EH (cell line): Measurements from ENCODE around the gene LAPTM5.

ENCODE experiments used
- DNase-seq: peaks from one replicate; pipeline ENCODE4 v3.0.0-alpha.2; 2015; ENCODE audit warnings: low read depth

The LAPTM5 gene

DNA sequence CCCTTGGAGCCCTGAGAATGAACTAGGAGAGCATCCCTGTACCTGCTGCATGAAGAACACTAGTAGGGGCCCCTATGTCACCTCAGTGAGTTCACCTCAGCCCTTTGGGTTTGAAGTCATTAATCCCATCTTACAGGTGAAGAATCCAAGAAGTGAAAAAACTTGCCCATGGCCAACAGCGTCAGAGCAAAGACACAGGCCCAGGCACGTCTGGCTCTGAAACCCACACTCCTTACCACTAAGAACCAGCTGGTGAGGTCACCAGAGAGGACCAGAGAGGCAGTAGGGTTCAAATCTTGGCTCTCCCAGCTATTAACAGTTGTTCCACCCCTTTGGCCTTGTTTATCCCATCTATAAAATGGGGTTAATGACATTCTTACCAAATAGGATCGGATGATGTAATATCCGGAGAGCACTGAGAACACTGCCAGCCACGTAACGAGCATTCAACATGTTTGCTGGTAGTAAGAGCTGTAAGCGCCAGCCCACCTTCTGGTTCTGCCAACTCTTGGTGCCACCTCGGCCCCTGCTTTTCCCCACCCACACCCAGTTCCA, 43.0 kb downstream of the LAPTM5 start:
- DNase-seq = no peak

DNA sequence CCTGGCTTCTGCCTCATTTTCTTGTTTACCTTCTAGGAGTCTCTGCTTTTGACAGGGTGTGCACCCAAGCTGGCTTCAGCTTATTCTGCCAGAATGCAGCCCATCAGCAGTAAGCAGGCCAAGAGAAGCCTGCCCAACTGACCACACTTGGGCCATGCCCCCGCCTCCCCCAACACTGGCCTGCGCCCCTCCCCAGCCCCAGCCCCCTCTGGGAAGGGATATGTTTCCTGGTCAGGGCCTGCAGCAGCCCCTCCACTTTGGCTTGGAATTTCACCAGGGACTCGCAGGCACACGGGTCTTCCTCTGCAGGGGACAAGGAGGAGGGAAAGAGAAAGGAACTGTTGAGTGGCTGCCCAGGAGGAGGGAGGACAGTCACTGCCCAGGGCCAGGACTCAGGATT, 43.5 kb downstream of the LAPTM5 start:
- no peak for DNase-seq

DNA sequence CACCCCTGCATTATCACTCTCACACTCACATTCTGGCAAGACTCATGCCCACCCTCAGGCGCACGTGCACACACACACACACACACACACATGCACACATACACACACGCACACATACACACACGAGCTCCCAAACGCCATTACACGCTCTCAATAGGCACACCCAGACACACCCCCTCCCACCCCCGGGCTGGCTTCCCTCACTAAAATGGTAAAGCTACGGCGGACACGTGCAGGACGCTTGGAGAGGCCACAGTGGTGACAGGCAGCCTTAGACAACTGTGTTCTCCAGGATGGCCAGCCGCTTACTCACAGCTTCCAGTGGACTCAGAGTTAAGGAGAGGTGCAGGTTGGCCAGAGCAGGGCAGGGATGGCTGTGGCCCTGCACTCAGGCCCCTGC, 44.3 kb downstream of the LAPTM5 start:
- no peak for DNase-seq

DNA sequence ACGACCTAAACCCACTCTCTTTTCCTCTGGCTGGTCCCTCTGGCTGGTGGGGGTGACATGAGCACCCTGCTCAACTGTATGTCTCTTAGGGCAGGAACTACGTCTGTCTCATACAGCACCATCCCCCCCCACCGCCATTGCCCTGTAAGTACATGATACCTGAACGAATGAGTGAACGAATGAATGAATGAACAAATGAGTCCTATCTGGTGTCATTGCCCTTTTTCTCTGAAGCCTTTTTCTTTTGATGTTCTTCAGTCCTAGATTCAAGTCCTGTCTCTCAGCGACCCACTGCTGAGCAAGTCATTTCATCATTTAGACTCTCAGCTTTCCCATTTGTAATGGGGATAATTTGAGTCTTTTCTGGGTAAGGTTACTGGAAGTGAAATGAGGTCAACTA, 45.0 kb downstream of the LAPTM5 start:
- DNase-seq = no peak

DNA sequence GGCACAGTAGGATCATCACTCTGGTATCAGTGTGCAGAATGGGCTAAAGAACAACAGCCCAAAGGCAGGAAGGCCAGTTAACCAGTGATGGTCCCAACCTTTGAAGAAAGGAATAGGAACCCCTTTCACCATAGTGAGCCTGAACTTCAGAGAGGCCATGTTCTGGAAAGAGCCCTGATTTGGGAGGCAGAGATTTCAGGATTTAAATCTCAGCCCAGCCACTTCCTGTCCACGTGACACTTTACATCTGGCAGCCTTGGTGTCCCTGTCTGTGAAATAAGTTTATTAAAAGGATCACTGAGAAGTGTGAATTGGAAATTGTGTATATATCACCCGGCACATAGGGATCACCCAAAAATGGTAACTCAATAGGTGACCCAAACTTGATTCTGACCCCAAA, 47.2 kb downstream of the LAPTM5 start:
- DNase-seq = no peak

DNA sequence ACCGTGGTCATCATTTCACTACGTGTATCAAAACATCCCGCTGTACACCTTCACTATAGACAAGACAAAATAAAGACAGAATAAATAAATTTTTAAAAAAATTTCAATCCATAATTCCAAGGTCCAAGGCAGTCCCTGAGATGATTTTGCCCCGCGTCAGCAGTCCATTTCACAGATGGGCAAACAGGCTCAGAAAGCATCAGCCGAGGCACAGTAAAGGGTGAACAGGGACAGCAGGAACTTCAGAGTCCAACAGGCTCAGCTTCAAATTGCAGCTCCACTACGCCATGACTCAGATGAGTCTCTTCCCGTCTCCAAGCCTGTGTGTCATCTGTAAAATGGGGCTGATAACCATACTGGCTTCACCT, 49.2 kb downstream of the LAPTM5 start:
- DNase-seq = no peak

DNA sequence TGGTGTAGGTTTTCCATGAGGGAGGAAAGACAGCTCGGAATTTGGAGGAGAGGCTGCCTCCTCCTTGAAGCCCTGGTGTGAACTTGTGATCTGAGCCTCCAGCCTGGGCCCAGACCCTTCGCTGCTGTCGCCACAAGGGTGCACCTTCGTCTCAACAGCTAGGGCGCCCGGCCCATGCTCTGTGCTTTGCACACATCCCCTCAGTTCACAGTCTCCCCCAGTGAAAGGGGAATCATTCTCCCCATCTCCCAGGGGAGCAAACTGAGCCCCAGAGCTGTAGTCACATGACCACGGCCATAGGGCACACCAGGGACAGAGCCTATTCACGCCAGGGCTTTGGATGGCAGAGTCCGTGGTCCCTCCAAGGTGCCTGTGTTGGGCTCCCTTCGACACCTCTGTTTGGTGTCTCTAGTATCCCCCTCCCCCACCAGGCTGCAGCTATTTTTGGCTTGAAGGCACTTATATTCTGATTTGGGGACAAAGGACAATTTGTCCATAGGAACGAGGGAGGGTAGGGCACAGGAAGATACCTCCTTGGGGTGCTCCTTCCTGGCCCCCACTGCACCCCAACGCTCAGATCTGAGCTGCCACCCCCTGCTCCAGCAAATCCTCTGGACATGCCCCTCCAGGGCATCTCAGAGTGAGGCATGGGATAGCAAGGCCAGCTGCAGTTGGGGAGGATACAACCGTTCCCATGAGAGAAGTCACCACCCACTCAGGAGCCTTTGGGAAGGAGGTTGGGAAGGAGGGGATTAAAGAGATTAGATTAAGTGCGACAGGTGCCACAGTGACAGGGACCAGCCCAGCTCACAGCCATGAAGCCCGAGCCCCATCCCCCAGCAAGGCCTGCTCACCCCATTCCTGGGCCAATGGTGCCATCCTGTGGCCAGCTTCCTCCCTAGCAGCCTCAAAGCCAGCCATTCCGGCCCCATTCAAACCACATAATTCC, 49.9 kb downstream of the LAPTM5 start:
- DNase-seq = peak; percentile 71

DNA sequence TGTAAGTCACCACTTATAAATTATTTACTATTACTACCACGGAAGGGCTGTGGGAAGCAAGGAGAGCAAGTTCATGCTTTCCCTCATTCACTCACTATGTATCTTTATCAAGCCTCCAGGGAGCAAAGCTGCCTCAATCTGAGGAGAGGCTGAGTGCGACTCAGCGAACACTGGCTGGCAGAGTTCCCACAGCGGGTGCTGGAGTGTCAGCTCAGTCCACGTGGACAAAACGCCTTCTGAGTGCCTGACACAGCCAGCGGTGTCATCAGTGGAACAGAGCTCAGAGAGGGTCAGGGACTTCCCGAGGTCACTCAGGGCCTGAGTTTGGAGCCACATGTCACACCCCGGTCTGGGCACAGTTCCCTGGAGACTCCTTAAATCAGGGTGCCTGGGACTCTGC, 51.0 kb downstream of the LAPTM5 start:
- DNase-seq = peak; percentile 66

DNA sequence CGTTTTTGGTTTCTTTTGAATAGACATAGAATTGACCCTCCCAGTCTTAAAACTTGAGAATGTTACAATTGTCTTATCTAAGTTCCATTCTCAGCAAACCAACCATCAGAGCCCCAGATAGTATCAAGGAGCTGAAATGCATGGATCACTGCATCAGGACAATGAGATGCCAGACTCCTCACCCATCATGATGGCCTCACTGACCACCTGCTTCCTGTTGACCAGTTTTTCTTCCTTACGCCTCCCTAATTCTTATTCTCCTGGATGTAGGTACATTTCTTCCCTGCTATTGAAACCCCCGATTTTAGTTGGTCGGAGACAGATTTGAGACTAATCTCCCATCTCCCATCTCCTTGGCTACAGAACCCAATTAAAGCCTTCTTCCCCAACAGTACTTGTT, 51.9 kb downstream of the LAPTM5 start:
- DNase-seq = no peak

DNA sequence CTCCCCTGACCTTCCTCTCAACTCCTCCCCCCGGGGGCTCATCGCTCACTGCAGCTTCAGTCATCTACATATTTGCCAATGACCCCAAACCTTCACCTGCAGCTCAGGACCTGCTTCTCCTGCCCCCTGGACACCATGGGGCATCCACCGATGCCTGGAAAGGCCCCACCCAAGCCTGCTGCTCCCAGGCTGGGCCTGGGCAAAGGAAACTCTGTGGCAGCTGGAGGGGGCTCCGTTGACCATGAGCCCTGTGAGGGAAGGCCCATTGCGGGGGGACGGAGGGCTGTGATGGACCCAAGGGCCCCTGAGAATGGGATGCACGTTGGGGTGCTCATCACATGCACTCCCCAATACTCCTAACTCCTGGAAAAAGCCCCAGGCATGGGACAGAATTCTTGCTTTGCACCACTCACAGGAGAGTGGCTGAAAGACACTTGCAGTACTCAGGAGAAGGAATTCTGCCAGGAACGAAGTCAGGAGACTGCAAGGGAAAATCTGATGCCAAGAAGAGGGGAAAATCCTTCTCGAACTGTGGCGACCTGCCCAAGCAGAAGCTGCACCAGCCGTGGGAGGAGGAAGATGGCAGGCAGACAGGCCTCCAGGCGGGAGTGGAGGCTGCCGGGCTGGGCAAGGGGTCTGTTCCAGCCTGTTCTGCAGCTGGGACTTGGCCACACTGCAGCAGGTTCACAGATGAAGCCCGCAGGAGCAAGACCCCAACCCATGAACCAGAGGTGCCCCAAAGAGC, 52.6 kb downstream of the LAPTM5 start:
- no peak for DNase-seq

DNA sequence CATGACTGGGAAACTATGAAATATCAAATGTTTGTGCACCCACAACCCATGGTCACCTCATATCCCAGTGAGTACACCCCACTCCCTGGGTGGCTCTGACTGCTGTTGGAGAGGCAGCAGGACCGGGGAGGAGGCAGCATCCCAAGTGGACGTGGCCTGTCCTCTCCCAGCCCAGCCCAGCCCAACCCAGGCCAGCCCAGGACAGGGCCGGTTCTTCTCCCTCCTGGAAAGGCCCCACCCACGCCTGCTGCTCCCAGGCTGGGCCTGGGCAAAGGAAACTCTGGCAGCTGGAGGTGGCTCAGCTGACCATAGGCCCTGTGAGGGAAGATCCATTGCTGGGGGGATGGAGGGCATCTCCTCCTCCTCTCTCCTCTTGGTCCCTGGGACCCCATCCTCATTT, 53.3 kb downstream of the LAPTM5 start:
- DNase-seq = peak; percentile 50

DNA sequence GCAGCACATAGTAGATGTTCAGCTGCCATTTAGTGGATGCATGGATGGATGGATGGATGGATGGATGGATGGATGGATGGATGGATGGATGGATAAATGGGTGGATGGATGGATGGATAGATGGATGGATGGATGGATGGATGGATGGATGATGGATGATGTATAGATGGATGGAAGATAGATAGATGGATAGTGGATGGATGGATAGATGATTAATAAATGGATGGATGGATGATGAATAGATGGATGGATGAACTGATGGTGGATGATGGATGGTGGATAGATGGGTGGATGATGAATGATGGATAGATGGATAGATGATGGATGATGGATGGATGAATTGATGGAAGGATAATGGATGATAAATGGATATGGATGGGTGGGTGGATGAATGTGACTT, 54.8 kb downstream of the LAPTM5 start:
- DNase-seq = no peak

DNA sequence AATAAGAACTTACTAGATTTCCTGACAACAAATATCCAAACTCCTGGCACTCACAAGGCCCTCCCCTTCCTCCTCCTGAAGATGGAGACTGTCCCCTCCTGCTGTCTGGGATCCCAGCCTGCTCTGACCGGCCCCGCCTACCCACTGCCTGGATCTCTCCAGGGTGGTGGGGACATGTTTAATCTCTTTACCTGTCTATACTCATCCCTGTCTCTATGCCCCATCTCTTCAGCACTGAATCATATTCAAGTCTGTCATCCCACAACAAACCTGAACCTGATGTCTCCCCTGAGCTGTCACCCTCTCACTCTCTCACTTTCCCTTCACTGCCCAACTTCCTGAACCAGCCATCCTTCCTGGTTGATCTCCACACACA, 56.3 kb downstream of the LAPTM5 start:
- DNase-seq = no peak

DNA sequence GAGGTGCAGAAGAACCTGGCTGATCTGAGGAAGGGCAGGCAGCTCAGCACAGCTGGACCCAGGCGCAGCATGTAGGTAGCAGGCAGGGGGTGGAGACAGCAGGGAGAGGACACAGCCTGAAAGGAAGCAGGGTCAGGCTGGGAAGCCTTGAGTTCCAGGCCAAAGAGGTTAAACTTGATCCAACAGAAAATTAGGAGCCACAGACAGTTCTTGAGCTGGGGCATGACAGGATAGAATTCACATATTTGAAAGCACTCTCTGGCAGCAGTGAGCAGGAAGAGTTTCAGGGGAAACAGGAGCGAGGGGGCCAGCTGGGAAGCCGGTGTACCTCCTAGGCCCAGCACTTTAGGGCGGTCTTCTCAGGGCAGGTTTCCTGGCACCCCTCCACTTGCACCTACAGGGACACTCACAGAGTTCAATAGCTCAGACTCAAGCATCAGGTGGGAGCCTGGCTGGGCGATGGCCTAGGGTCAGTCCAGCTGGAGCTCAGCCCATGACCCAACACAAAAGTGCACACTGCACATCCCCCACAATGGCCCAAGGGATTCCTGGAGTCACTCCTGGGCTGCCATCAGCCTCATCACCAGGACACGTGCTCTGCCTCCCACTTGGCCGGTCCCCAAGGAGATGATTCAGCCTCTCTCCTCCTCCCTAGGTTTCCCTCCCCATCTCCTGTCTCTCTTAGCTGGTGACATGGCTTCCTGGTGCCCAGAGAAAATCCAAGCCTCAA, 56.9 kb downstream of the LAPTM5 start:
- peak; percentile 92 for DNase-seq

DNA sequence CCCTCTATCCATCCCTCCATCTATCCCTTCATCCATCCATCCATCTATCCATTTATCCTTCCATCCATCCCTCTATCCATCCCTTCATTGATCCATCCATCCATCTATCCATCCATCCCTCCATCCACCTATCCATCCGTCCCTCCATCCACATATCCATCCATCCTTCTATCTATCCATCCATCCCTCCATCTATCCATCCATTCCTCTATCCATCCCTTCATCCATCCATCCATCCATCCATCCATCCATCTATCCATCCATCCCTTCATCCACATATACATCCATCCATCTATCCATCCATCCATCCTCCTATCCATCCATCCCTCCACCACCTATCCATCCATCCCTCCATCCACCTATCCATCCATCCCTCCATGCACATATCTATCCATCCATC, 57.8 kb downstream of the LAPTM5 start:
- no peak for DNase-seq

DNA sequence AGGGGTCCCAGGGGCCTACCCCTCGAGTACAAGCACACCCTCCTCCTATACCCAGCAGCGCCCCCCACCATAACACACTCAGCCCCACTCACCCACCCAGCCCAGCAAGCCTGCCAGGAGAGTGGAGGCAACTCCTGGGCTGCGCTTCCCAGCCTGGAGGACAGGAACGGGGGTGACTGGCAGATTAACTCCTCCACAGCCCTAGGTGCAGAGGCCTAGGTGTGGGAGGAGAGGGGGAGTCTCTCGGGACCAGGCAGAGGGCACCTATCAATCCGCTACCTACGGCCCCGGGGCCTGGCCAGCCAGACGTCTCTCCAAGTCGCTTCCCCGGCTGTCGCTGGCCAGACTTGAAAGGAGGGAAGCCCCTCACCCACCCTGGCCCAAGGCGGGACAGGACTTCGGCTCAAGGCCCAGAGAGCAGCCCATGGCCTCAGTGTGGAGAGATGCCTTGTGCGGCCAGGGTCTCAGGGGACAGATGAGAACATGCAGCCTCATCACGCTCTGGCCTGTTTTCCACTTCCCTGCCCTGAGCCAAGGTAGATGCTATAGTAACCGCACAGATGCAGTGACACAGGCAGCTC, 59.1 kb downstream of the LAPTM5 start:
- no peak for DNase-seq

DNA sequence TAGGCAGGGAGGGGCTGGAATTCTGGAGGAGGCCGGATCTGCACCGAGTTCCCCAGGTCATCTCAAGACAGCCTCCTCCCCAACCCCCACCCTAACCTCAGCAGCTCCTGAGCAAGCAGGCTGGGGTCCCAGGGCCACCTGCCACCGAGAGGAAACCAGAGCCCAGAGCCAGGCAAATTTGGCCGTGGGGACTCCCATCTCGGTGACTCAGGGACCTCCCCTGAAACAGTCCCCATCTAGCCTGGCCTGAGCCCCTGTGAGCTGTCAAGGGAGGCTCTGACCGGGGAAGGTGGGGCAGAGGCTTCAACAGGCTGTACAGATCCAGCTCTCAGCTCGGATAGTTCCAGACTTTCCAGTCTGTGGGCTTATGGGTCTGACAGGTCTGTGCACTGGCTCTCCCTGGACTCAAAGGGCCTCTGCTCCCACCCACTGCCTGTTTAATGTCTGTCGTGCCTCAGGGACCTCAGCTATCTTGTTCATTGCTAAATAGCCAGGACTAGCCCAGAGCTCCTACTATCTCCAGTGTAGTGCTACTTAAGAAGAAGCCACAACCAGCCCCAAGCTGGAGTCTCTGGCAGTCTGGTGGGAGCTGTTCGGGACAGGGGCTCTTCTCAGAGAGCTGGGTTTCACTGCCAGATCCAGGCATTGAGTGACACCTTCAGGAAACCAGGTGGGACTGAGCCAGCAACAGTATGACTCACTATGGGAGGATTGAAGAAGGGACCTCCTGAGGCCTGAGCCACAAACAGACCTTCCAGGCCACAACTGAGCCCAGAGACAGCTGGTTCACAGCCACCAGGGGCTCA, 59.8 kb downstream of the LAPTM5 start:
- peak; percentile 38 for DNase-seq

DNA sequence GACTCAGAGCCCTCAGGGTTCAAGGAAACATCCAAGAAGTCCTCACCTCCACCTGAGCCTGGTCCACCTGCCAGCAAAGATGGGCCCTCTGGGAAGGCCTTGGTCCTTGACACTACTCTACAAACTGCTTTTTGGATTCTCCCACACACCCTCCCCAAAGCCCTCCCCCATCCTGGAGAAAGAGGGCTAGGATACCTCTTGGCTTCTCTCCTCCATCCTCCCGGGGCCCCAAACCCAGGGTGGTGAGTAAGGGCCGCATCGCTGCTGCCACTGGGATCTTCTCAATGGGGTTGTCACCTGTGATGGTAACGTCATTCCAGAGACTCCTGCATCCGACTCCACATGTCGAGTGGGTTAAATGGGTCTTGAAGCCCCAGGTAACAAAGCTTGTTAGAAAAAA, 60.7 kb downstream of the LAPTM5 start:
- no peak for DNase-seq

DNA sequence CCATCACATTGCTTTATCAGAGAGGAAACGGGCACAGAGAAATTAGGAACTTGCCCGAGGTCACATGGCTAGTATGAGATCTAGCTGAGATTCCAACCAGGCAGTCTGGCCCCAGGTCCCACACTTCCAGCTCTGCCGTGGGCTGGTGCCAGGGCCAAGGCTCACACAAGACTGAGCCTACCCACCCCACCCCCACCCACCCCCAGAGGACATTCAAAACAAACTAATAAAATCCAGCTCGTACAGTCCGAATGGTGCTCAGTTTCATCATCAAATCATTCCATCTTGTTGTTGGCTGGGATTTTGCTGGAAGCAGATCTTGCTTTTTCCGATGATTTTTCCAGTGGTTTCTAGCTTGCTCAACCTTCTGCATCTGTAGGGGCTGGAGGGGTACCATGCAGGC, 62.1 kb downstream of the LAPTM5 start:
- DNase-seq = peak; percentile 69

DNA sequence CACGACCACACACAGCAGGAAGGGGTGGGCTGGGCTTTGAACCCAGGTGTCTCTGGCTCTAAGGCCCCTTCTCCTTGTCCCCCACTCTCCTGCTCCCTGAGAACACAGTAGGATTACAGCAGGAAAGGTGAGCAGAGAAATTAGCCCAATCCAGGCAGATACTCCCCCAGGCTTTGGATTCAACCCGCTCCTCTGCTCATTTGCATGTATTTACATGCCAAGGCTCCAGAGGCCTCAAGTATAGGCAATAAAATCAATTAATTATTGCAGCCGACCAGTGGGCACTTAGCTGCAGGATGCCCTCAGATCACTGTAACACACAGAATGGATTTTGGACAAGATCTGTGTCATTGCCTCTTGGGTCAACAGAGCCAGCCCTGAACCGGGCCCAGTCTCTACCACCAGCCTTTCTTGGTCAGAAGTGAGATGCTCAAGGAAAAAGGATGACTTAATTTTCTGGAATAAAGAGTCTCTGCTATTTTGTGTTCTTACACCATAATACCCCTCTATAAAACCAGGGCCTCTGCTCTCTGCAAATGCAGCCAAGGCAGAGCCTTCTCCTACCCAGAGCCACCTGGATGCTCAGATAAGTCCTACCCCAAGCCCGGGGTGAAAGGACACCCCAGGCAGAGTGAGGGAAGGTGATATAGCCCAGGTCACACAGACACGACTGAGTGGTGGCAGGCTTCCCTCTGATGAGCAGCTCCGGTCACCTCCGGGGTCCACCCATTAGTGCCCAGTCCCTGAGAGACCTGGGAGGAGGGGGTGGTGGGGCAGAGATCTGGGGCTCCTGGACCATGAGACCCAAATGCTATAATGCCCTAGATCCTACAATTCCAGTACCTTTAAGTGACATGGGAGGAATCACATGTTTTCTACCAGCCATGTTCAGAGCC, 63.0 kb downstream of the LAPTM5 start:
- no peak for DNase-seq
